Activated naive CD4-positive, alpha-beta T cell (primary cell): ENCODE data around the gene WDR4.
"Not testable (repeated sequence)": the region's sequence is repeated elsewhere in the genome, so short reads cannot be mapped to it uniquely, and the experiment has no call there.

Source experiments
- DNase-seq, 4 experiments: peaks; one replicate each; lab custom pipeline; 2025; lab: John Stamatoyannopoulos, UW

Gene WDR4

GRCh38 chr21:42875811-42876210, 3.5 kb downstream of the WDR4 start:
- not testable (repeated sequence) for DNase-seq

- DNase-seq, result no peak
Measured at GRCh38 chr21:42873096-42873495, 6.2 kb downstream of the WDR4 start.

- no peak for DNase-seq
Measured at GRCh38 chr21:42868196-42868595, 11.1 kb downstream of the WDR4 start.

DNA sequence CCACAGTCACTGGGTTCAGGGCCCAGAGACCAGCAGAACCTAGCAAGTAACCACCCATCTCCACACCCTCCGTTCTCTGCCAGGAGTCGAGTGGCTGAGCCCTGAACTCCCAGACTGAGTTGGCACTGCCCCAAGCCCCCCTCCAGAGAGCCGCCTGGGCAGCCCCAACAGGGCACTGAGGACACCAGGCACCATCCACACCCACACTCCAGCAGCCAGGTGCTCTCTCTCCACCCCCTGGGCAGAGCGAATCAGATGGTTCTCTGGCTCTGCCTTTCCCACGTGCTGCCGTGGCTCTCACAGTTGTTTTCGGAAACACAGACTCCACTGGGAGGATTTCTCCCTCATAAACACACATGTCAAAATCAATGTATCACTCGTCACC, 13.6 kb downstream of the WDR4 start:
- DNase-seq, result no peak

DNA sequence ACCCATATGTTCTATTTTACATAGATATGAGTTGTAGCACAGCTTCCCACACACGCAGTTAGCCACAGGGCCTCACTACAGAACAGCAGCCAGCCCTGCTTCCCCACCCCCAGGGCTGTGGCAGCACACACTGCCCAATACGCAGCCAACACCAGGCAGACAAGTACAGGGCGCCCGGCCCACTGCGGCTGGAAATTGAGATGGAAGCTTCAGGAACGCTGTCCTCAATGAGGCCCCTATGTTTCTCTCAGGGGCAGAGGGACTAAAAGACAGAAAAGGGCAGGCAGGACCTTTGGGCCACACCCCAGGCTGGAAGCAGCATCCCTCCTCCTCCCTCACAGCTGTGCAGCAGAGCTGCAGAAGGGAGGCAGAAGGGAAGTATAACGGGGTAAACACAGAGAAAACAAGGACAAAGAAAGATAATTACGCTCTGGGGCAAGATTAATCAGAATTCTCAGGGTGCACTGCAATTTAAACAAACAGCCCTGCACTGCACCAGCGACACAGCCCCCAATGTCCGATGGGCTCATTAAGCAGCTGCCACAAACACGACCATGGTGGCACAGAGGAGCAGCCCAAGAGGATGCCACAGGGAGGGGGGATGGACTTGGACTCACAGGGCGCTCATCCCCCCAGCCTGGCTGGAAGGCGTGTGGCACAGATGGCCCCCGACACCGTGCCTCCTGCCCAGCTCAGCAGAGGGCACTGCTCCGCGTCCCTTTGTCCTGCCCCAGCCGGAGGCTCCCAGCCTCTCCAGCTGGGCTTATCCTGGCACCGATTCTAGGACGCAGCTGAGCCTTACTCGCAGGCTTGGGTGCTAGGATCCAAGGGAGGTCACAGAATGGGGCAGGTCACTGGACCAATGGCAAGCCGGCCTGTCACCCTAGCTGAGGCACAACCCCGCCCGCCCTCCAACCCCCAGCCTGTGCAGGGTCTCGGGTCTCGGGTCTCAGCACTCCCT, 14.2 kb downstream of the WDR4 start:
- DNase-seq, result no peak

GRCh38 chr21:42864286-42864685, 15.1 kb downstream of the WDR4 start:
- no peak for DNase-seq

GRCh38 chr21:42863504-42863870, 15.9 kb downstream of the WDR4 start:
- DNase-seq, result no peak

DNA sequence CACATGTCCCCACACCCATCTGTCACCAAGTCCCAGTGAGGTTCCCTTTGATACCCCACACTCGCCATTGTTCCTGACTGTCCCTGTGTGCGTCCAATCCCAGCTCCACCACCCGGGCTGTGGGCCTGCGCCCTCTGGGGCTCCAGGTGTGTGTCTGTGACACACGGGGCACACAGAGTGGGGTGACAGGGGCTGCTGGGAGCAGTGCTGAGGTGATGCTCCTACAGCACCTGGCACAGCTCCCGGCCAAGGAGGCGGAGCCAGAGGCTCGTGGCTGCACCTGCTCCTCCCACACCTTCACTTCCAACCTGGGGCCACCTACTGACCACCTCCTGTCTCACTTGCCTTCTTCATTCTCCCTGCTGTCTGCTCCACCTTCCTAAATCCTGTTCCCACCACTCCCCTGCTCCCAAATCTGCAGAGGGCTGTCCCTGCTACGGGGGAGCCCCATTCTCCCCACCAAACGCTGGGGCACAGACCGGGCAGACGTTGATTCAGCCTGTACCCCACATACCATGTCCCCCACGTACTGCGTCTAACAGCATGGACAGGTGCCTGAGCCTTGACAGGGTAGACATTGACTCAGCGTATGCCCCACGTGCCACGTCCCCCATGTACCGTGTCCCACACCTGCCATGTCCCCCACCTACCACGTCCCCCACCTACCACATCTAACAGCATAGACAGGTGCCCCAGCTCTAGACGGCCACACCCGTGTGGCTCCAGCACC, 16.4 kb downstream of the WDR4 start:
- no peak for DNase-seq

GRCh38 chr21:42861848-42862400, 17.4 kb downstream of the WDR4 start:
- DNase-seq, result no peak

GRCh38 chr21:42861311-42861847, 18.0 kb downstream of the WDR4 start:
- DNase-seq, result no peak

GRCh38 chr21:42860345-42860744, 19.0 kb downstream of the WDR4 start:
- DNase-seq, result no peak

- DNase-seq, result no peak
Measured at GRCh38 chr21:42859891-42860230, 19.5 kb downstream of the WDR4 start.

- no peak for DNase-seq
Measured at GRCh38 chr21:42858957-42859890, 20.1 kb downstream of the WDR4 start.

DNA sequence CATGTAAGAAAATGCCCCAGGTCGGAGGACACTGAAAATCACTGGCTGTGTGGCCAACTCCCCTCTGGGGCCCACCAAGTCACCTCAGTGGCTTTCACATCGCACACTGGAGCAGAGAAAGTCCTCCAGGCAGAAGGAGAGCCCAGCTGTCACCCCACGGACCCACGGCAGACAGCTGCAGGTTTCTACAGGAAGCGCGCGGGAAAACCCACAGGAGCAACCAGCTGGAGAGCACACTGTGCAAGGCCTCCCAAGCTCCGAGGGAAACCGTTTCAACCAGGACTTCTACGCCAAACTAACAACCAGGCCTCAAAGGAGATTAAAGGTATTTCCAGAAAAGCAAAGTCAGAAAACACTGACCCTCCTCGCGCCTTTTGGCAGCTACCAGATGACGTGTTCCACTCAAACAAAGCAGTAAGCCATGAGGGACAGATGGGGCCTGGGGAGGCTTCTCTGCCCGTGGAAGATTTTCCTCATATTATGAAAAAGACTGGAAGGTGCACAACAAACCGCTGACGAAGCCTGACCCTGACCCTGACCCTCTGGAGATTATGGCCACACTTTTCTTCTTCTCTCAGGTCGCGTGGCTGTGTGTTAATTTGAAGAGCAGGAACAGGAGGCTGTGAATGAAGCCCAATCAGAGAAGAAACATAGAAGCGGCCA, 21.0 kb downstream of the WDR4 start:
- no peak for DNase-seq

DNA sequence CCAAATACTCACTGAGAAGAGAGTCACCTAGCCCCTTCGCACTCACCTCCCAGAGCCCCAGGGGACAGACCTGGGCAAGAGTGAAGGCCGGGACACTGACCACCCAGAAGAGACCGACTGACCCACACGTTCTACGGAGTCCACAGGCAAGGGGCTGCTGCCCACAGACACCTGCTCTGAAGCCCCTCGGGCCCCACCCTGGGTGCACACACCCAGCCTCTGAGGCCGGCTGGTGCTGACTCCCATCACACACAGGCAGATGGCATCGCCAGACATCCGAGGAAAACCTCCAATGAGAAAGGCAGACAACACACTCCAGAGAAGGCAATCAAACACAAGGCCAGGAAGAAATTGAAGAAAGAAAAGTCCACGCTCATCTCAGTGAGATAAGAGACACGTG, 22.1 kb downstream of the WDR4 start:
- no peak for DNase-seq

DNA sequence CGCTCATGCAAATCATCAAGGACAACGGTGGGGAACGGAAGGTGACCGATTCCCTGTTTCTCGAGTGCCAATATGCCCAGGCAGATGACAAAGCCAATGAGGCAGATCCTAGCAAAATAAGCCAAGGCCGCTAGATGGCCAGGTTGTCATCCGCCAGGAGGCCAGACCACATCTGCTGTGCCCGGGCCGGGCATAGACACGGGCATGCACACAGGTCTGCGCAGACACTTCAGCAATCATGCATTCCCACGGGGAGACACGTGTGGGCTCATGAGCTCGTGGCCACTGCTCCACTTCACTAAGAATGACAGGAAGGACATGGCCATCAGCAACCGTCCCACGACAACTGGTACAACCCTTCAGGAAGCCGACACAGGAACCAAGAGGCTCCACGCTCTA, 23.4 kb downstream of the WDR4 start:
- no peak for DNase-seq

DNA sequence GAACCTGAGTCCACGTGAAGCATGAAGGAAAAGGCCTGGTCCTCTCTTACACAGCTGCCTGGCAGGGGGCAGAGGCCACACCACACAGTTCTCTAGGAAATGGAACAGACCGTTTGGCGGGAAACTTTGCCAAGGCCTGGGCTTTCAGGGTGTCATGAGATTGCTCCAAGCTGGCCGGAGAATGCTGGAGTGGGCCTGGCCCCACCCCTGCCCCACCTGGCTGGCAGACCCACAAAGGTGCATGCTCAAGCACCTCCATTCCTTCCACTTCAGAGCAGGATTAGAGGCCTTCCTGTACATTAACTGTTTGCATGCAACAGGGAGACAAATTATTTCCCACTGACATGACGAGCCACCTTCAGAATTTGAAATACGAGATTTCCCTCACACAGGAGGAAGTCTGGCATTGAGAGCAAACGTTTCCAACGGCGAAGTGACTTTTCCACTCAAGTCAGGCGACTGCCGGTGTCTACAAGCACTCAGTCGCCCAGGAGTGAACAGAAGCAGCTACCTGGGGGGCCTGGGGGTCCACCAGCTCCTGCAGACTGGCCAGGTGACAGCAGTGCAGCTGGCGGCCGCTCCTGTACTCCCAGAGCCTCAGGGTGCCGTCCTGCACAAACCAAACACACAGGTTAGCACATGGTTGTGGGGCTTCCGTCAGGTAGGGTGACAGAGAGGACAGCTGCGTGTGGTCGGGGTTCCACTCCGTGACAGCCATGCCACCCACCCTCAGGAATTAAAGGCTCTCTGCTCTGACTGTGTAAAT, 24.0 kb downstream of the WDR4 start:
- no peak for DNase-seq

GRCh38 chr21:42854246-42855010, 24.9 kb downstream of the WDR4 start:
- no peak for DNase-seq

DNA sequence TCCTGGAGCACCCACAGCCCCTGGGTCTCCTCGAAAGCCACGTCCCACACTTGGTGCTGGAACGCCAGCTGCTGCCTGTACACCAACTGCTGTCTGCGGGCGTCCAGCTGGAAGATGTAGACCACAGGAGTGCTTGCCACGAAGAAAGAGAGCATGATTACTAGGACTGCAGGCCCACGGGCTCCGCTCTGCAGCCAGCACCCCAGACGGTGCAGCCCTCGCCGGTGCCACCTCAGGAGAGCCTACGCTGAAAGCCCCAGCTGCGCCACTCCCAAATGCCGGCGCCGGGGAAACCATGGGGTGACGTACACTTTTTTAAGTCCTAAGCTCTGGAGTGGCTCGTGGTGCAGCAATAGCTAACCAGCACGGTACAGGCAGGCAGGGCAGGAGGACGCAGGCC, 25.7 kb downstream of the WDR4 start:
- no peak for DNase-seq
